GM21786 (cell line): ENCODE results near the gene ZHX3.

Experiments
- ATAC-seq: cut with Tn5 transposase; IDR thresholded peaks from one replicate; pipeline ENCODE4 v1.9.1; 2021; ENCODE audit not compliant: unreplicated experiment

Gene ZHX3, protein sequence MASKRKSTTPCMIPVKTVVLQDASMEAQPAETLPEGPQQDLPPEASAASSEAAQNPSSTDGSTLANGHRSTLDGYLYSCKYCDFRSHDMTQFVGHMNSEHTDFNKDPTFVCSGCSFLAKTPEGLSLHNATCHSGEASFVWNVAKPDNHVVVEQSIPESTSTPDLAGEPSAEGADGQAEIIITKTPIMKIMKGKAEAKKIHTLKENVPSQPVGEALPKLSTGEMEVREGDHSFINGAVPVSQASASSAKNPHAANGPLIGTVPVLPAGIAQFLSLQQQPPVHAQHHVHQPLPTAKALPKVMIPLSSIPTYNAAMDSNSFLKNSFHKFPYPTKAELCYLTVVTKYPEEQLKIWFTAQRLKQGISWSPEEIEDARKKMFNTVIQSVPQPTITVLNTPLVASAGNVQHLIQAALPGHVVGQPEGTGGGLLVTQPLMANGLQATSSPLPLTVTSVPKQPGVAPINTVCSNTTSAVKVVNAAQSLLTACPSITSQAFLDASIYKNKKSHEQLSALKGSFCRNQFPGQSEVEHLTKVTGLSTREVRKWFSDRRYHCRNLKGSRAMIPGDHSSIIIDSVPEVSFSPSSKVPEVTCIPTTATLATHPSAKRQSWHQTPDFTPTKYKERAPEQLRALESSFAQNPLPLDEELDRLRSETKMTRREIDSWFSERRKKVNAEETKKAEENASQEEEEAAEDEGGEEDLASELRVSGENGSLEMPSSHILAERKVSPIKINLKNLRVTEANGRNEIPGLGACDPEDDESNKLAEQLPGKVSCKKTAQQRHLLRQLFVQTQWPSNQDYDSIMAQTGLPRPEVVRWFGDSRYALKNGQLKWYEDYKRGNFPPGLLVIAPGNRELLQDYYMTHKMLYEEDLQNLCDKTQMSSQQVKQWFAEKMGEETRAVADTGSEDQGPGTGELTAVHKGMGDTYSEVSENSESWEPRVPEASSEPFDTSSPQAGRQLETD

DNA sequence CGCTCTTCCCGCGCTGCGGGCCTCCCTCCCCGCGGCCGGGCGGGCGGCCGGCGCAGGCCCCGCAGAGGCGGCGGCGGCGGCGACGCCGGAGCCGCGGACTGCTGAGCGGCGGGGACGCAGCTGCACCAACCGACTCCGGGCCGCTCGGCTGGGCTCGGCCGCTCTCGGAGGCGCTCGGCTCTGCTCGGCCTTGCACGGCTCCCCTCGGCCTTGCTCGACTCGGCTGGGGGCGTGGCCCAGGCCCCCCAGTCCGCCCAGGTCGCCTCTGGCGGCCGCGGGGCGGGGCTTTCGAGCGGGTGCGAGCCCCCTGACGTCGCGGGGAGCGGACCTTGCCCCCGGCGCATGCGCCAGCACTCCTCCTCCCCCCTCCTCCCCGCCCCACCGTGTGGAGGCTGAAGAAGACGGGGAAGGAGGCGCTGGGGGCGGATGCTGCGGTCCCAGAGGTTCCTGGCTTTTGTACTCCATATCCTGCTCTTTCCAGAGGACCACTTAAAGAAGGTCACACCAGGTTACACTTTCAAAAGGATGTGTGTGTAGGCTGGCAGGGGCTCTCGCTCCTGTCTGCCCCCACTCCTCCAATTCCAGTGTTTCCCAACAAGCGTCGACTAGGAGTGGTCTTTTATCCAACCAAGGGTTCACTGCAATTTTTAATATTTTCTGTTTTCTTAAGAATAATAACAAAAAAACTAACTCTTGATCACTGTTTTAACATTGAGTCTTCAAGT, at the start of gene ZHX3:
Gene ZHX3, minus strand, starts transcription at position 186 of the 725 bp plus-strand sequence. CDS start 112,815 bp downstream, outside the sequence.
- peak; percentile 95 for ATAC-seq

DNA sequence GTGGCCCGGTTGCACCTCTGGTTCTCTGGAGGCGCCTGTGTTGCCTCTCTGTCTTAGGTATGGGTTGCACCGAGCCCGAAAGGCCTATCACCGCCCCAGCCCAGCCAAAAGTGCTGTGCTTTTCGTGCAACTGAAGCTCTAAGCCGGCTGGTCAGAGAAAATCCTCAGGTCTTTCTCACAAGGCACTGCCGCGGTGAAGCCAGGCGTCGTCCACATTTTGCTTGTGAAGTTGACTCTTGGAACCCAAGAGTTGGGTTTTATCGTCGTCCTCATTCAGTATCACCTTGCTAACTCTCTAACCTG, 49.8 kb upstream of the ZHX3 start:
- ATAC-seq: no peak

DNA sequence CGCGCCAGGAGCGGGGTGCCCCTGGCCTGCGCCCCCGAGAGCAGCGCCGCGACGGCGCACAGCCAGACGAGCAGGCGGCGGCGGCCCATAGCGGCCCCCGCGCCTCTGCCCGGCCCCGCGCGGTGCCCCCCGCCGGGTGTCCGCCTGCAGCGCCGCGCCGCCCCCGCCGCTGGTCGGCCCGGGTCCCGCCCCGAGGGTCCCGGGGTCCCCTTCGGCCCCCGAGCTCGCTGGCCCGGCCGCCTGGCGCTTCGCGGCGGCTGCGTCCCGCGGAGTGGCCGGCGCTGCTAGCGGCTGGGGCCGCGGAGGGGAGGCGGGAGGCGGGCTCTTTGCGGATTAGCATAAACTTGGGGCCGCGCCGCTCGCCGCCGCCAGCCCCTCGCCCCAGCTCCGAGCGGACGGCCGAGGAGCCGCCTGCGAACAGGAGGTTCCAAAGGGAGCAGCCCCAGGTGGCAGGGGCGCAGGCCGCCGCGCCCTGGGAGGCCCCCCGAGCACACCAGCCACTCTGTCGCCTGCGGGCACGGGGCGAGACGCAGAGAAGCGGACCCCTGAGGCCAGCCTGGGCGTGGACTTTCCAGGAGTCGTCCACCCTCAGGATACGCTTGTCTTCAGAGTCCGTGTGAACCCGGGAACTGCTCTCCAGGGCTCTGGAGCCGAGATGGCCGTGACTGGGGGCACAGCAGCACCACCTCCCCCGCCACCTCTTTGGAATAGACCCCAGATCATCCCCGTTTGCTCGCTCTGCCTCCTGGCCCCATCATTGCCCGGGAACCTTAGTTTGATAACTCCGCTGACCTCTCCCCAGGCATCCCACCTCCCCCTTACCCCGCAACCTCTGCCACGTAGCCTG, 49.2 kb upstream of the ZHX3 start, which contains the start of gene EMILIN3:
Gene EMILIN3, minus strand, starts transcription at position 273 of the 847 bp plus-strand sequence. Its CDS starts 184 bp downstream, at position 89.
- no peak for ATAC-seq

DNA sequence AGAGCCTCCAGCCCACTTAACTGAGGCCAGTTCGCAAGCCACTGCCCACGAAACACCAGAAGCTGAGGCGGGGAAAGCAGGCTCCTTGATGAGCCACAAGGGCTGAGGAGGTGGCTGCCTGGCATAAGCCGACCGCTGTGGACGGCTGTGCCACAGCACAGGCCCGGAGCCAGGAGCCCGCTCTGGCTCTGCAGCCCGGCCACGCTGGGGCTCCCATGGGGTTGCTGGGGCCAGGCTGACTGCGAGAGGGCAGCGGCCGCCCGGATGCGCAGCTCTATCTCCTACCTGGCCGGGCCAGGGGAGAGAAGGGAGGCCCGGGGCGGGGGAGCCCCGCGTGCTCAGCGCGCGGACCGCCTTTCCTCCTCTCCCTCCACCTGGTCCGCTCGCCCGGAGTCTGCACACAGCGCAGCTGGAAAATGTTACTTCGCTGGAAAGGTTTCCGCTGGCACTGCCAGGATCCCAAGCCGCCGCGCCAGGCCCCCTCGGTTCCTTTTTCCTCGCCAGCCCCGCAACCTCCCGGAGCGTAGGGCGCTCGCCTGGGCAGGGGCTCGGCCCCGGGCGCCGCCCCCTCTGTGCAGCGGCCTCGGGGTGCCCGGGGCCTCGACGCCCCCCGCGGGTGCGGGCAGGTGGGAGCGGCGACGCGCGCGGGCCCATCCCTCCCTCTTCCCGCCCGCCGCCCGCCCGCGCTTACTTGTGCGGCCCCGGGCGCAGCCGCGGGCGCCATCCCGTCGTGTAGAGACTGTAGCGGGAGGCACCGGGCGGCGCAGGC, 48.4 kb upstream of the ZHX3 start:
- ATAC-seq: no peak

DNA sequence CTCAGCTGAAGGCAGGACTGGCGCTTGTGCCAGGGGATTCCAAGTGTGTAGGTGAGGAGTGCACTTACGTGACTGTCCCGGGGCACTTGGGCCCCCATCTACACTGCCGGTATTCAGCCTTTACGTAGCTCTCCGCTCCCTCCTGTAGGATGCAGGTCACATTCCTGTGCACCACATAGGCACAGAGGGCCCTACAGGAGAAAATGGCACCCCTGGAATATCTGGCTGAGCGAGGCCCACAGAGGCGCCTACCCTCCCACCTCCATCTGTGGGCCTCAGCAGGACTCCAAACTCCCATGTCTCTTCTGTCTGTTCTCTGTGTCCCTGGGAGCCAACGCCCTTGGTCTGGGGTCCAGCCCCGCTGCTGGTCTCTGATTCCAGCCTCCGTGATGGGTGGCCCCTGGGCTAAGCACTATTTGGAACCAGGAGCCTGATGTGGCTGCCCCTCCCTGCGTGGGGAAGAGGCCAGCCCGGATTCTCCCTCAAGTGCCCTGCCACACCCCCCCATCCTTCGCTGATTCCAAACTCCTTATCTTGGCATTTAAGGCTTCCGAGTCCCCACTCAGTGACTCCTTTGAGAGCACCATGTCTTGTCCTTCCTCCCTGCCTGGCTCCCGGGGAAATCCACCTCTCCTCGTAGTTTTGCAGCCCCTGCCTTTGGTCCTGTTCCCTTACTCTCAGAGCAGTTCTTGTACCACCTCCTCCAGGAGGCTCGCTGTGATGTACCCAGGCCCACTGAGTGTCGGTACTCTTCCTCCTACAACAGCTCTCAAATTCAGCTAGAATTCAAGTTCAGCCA, 47.6 kb upstream of the ZHX3 start:
- ATAC-seq: no peak

DNA sequence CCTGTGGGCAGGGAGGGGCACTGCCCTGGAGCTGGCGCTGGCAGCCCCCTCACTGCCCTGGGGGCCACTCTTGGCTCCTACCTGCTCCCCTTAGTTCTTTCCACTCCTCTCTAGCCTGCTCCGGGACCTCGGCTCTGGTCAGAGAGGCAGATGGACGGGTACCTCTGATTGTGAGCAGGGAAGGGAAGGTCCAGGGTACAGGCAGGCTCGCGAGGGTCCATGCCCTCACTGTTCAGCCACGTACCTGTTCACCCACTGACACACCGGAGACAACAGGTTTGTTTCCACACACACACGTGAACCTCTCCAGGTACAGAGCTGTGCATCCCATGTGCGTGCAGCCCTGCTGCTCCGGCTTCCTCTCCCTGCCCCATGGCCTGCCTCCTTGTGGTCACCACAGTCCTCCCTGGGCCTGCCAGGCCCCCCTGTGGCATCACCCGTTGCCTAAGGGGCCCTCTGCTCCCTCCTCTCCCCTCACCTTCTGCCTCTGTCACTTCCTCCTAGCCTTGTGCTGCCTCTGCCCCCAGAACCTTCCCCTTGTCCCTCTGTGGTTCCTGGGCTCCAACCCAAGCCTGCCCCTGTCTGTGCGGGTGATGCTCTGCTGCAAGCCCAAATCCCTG, 46.8 kb upstream of the ZHX3 start:
- ATAC-seq: no peak

DNA sequence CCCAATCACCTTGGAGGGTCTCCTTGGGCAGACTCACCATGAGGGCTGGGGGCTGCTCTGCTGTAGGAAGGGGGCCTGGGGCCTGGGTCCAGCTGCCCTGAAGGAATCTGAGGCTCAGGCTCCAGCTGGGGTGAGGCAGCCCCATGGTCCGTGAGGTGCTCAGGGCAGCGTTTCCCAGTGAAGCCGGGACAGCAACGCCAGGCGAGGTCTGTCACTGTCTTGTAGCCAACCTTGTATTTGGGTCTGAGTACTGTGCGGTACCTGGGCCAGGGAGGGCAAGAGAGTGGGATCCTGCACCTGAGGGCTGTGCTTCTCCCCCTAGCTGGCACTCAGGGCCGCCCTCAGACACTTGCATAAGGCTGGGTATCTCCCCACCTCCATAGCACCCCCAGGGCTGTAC, 46.1 kb upstream of the ZHX3 start:
- ATAC-seq: no peak

DNA sequence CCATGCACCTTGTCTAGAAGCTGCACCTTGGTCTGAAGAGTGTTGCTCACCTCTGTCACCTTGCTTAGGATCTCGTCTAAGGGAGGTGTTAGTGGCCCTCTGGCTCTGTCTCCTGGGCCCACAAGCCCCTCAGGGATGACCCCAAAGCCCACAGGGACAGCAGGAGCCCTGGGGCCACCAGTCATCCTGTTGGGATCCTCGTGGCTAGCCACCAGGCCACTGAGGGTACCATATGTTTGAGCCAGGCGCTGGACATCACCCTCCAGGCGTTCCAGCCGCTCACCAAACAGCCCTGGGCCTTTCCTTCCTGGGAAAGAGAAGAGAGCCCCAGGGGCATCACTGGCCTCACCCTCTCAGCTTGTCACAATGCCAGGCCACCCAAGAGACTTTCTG, 45.2 kb upstream of the ZHX3 start:
- no peak for ATAC-seq

DNA sequence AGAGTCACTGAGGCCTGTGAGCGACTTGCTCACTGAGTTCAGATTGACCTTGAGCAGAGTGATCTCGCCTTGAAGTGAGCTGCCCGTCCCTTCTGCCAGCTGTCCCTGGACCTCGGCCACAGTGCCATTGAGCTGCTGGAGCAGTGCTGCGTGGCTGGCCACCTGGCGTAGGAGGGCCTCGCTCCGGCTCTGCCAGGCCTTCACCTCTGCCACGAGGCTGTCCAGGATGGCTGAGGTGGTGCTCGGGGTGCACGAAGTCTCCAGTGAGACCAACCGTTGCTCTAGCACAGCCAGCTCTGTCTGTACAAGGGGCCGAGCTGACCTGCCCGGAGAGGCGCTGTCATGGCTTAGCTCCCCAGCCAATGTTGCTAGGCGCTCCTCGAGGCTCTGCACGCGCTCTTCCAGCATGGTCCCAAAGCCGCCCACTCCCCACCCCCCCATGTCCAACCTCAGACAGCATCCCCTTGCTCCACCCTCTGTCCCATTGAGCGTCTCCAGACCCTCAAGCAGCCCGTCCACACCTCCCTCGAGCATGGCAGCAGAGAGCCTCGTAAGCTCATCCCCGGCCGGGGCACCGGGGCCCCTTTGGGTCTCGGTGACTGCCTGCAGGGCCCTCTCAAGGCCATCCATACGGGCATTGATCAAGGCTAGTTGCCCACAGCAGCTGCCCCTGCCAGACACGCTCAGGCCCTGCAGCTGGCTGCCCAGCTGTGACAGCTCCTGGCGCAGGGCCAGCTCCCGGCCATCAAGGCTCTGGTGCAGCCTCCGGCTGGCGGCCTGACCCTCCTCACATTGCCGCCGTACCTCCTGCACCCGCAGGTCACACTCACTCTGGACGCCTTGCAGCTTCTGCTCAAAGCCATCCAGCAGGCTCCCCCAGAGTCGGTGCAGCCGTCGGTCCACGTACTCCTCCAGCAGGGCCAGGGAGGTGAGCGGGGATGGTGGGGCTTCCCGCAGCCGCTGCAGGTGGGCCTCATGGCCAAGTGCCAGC, 44.5 kb upstream of the ZHX3 start:
- no peak for ATAC-seq

DNA sequence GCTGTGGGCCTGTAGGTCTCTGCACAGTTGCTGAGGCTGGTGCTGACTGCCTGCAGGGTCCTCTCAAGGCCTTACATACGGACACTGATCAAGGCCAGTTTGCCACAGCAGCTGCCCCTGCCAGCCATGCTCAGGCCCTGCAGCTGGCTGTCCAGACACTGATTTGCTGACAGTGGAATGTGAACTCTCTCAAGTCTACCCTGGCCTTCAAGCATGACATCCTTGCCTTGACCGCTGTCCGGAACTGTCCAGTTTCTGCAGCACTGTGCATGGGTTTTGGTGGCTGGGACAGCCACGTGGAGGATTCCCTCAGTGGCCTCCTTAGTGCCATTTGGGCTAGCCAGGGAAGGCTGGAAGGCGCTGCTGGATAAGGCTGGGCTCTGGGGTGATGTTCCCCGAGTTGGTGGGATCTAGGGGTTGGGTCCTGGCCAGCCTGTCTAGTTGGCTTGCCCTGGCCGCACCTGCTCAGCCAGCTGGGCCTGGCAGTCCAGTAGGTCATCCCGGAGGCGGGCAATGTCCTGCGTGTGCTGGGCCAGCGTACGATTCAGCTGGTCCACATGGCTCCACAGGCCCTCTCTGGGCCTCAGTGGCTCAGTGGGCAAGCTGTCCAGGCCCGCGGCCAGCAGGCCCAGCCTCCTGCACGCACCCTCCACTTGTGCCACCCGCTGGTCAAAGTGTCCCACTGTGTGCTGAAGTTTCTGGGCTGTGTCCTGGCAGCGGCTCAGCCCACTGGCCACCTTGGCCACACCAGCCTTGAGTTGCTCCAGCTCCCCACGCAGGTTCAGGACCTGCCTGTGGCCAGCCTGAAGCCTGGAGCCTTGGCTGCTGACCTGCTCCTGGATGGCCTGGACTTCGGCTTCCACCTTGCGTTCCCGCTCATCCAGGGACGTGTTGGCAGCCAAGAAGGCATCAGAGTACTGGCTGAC, 43.6 kb upstream of the ZHX3 start:
- no peak for ATAC-seq

DNA sequence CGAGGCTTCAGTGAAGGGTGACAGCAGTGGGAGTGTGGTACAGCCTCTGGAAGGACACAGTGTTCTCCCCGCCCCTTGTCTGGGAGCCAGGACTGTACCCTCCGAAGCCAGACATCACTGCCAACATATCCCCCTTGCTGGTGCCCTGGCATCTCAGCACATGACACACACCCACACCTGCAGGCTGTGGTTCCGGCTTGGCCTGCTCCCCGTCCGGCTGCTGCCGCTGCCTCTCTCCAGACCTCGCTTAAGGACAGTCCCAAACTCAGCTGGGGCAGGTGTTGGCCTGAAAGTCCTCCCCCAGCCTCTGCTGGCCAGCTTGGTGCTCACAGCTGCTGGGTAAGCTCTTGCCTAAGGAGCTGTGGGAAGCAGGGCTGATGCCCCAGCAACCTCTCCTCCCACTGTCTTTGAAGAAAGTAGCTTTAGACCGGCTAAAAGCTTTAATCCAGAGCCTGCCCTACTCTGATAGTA, 42.0 kb upstream of the ZHX3 start:
- ATAC-seq: no peak

DNA sequence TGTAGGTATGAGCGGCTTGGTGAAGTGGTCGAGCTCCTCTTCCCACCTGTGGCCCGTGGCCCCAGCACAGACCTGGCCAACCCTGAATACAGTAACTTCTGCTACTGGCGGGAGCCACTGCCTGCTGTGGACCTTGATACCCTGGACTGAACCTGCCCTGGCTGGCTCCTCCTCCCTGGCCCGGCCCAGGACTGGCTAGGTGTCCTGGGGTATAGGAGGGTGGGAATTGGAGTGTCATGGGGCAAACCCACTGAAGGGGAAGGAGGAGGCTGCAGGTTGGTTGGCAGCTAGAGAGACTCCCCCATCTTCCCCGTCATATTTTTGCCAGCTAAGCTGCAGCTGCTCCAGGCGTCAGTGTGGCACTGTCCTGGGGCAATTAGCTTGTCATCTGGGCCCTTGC, 41.2 kb upstream of the ZHX3 start:
- ATAC-seq: no peak

DNA sequence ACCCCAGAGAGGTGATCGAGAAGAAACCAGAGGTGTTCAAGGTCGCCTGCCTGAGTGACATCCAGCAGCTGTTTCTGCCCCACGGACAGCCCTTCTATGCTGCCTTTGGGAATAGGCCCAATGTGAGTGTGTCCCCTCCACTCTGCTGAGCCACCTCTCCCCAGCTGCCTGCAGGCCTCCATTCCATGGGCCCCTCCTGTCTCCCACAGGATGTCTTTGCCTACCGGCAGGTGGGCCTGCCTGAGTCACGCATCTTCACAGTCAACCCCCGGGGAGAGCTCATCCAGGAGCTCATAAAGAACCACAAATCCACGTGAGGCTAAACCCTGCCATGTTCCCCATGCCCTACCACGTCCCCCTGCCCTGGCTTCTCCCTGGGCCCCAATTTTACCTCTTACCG, 40.7 kb upstream of the ZHX3 start:
- no peak for ATAC-seq

DNA sequence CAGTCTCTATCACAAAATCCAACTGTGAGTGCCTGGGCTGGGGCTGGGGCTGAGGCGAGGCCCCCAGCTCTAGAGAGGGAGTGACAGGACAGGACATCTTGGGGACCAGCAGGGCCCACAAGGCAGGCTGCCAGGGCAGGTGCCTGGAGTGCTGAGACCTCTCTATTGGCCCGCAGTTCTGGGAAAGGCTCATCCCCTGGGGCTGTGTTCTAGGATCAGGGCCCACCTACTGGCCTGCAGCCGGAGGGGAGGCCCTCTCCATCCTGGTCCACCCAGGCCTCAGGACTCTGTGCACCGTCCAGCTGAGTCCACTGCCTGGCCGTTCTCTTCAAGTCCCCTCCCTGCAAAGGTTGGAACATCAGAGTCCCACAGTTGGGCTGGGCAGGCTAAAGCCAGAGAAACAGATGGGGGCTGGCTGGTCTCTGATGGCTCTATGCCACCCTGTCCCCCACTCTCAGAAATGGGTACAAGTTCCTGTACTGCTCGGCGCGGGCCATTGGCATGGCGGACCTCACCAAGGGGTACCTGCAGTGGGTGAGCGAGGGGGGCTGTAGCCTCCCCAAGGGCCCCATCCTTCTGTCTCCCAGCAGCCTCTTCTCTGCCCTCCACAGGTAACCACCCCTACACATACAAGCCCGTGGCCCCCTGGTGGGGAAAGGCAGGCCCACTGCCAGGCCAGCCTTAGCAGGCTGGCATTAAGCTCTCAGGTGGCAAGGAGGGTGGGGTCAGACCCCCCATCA, 40.1 kb upstream of the ZHX3 start:
- ATAC-seq: no peak

DNA sequence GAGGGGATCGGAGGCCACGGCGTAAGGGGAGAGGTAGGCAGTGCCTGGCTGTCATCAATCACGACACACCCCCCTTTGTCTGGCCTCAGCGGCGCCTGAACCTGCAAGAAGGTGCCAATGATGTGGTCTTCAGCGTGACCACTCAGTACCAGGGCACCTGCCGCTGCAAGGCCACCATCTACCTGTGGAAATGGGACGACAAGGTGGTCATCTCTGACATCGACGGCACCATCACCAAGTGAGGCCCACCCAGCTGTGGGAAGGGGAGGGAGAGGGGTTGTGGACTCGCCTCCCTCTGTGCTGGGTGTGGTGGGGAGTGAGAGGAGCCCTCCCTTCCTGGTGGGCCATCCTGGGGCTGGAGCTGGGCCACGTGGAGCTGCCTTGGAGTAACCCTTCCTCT, 39.4 kb upstream of the ZHX3 start:
- ATAC-seq: no peak
